DND-41 (cell line): ENCODE measurements around the gene EIF2B4.

Source experiments
- EZH2 ChIP-seq: IDR thresholded peaks from 3 replicates; pipeline ENCODE4 v1.6.1; 2012; ENCODE audit warnings: borderline replicate concordance, low read depth, mild to moderate bottlenecking, moderate library complexity, low read length, inconsistent platforms; ENCODE audit not compliant: severe bottlenecking
- TF ChIP-seq, protein P1 (sequence below): IDR thresholded peaks from 2 replicates; pipeline ENCODE4 v1.5.1; 2012; ENCODE audit warnings: borderline replicate concordance, low read length, moderate library complexity, mild to moderate bottlenecking; ENCODE audit not compliant: poor library complexity, severe bottlenecking; ENCODE audit errors: extremely low read depth

DNA sequence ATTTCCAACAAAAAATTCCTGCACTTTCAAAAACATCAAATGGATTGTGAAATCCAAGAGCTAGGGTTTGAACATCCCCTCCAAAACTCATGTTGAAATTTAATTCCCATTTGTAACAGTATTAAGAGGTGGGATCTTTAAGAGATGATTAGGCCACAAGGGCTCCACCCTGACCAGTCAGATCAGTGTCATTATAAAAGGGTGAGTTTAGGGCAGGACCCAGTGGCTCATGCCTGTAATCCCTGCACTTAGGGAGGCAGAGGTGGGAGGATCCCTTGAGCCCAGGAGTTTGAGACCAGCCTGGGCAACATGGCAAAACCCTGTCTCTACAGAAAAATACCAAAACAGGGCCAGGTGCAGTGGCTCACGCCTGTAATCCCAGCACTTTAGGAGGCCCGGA lies 22.5 kb downstream of the EIF2B4 start:
- TF ChIP-seq, protein P1, sequence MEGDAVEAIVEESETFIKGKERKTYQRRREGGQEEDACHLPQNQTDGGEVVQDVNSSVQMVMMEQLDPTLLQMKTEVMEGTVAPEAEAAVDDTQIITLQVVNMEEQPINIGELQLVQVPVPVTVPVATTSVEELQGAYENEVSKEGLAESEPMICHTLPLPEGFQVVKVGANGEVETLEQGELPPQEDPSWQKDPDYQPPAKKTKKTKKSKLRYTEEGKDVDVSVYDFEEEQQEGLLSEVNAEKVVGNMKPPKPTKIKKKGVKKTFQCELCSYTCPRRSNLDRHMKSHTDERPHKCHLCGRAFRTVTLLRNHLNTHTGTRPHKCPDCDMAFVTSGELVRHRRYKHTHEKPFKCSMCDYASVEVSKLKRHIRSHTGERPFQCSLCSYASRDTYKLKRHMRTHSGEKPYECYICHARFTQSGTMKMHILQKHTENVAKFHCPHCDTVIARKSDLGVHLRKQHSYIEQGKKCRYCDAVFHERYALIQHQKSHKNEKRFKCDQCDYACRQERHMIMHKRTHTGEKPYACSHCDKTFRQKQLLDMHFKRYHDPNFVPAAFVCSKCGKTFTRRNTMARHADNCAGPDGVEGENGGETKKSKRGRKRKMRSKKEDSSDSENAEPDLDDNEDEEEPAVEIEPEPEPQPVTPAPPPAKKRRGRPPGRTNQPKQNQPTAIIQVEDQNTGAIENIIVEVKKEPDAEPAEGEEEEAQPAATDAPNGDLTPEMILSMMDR, result no peak
- no peak for TF ChIP-seq EZH2
